AG09309 (cell line): ENCODE data around the gene TSPAN9.

Experiments used
- DNase-seq: peaks from one replicate; pipeline ENCODE4 v3.0.0-alpha.2; 2010; ENCODE audit warnings: low read depth
- H3K4me3 ChIP-seq: 2 replicates; pipeline ENCODE4 v1.5.1; 2011; ENCODE audit warnings: mild to moderate bottlenecking, low read depth, low read length, moderate library complexity; ENCODE audit not compliant: control insufficient read depth
- CTCF ChIP-seq: IDR thresholded peaks from 2 replicates; pipeline ENCODE4 v1.5.1; 2011; ENCODE audit warnings: mild to moderate bottlenecking, low read depth, low read length, inconsistent platforms; ENCODE audit not compliant: insufficient read depth, control insufficient read depth; ENCODE audit errors: missing control alignments

TSPAN9 gene

DNA sequence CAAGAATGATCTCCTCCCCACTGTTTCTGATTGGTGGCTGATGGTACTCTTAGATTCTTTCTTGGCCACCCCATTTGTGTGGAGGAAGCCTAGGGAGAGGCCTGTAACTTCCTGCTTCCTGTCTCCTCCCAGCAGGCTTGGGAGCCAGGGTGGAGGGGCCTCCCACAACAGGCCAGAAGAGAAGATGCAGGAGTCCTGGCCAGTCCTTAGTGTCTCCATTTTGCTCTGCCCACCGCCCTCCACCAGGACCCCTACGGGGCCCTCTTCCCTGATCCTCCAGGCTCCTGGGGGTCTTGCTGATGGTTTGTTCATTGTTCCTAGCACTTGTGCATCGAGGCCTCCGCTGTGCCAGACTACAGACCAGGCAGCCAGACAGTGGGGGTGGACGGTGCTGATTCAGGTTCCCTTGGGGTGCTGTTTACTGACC, 6.8 kb downstream of the TSPAN9 start:
- no peak overlapping the region for H3K4me3 ChIP-seq
- TF ChIP-seq CTCF, result no peak
- DNase-seq, result no peak

GRCh38 chr12:3084742-3085141, 7.6 kb downstream of the TSPAN9 start:
- TF ChIP-seq CTCF, result no peak
- no peak for DNase-seq
- H3K4me3 ChIP-seq, result no peak overlapping the region

- DNase-seq, result no peak
- TF ChIP-seq CTCF, result no peak
- H3K4me3 ChIP-seq, result no peak overlapping the region
These were observed 8.4 kb downstream of the TSPAN9 start for GRCh38 chr12:3085341-3086139.

DNA sequence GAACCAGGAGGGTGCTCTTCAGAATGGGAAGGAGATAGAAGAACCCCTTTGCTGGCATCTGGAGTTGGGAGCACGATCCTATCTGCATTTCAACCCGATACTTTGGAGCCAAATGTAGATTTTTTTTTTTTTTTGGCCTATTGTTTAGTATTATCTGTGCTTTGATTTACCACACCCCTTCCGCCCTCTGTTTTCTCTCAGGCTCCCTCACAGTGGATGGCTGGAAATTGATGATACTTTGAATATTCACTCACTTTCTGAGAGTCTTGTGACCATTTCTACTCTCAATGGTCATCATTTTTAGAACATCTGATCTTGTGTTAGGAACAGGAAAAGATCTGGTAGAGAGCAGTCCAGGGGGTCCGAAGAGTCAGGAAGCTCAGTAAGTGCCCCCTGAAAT, 9.0 kb downstream of the TSPAN9 start:
- no peak for TF ChIP-seq CTCF
- H3K4me3 ChIP-seq, result no peak overlapping the region
- no peak for DNase-seq

- TF ChIP-seq CTCF, result no peak
- no peak overlapping the region for H3K4me3 ChIP-seq
- DNase-seq, result no peak
These were observed 9.6 kb downstream of the TSPAN9 start for GRCh38 chr12:3086729-3087323.

GRCh38 chr12:3087758-3088650, 10.8 kb downstream of the TSPAN9 start:
- TF ChIP-seq CTCF, result no peak
- H3K4me3 ChIP-seq, result no peak overlapping the region
- no peak for DNase-seq
